K562 (cell line): Measurements from ENCODE around the gene FIBP. TPM values are rescaled to one million over a fixed set of nuclear protein-coding genes. Genes with fewer than 3 reads are reported as not detected.

ENCODE experiments used
- AFF4 ChIP-seq: sonication (generic); formaldehyde crosslinking; IDR thresholded peaks from 2 replicates; pipeline ENCODE4 v1.8.0; 2023; ENCODE audit warnings: mild to moderate bottlenecking, missing genetic modification reagents
- CREB1 ChIP-seq, 2 experiments: sonication (generic) in 1 of 2; formaldehyde crosslinking in 1 of 2; IDR thresholded peaks; 2 replicates each; pipeline versions ENCODE4 v1.6.1 to v1.8.0; 2012 to 2022; ENCODE audit warnings: inconsistent platforms in 1 of 2, mild to moderate bottlenecking in 1 of 2, missing genetic modification reagents in 1 of 2, moderate library complexity in 1 of 2
- CTCF ChIP-seq, 3 experiments: IDR thresholded peaks in 2 of 3; conservative IDR thresholded peaks in 1 of 3; 2 replicates each; pipeline ENCODE4 v1.5.1; 2011 to 2012; ENCODE audit warnings: low read length in 3 of 3, mild to moderate bottlenecking in 3 of 3, control low read depth in 2 of 3, improper control_type of control experiment in 1 of 3, inconsistent platforms in 1 of 3, low read depth in 1 of 3, mixed read lengths in 1 of 3, moderate library complexity in 1 of 3; ENCODE audit not compliant: insufficient read depth in 2 of 3
- HDAC8 ChIP-seq: fragments of 450-650 bp; IDR thresholded peaks from 2 replicates; pipeline ENCODE4 v1.6.1; 2016; ENCODE audit warnings: mild to moderate bottlenecking, missing genetic modification characterization, moderate library complexity, missing compliant biosample characterization
- MITF ChIP-seq: IDR thresholded peaks from 2 replicates; pipeline ENCODE4 v1.6.1; 2014; ENCODE audit warnings: antibody characterized with exemption
- NR3C1 ChIP-seq: sonication (generic); formaldehyde crosslinking; IDR thresholded peaks from 2 replicates; pipeline ENCODE4 v1.8.1; 2022; ENCODE audit warnings: missing genetic modification reagents
- PTTG1 ChIP-seq: fragments of 450-650 bp; IDR thresholded peaks from 2 replicates; pipeline ENCODE4 v1.6.1; 2016; ENCODE audit warnings: low read depth, mild to moderate bottlenecking, missing genetic modification characterization, missing compliant biosample characterization
- U2AF1 ChIP-seq: fragments of 200-400 bp; formaldehyde crosslinking; optimal IDR thresholded peaks from 2 replicates; pipeline ENCODE3; 2017; ENCODE audit warnings: mild to moderate bottlenecking, low read depth, low read length, moderate library complexity
- ZKSCAN1 ChIP-seq: fragments of 150-350 bp; IDR thresholded peaks from 2 replicates; pipeline ENCODE4 v1.6.1; 2016; ENCODE audit warnings: low read depth, low read length
- ZNF197 ChIP-seq: fragments of 200-800 bp; sonication (Bioruptor generic); IDR thresholded peaks from 2 replicates; pipeline ENCODE4 v1.6.1; 2016; ENCODE audit warnings: low read depth, missing genetic modification characterization, missing compliant biosample characterization
- ZNF778 ChIP-seq: fragments of 450-650 bp; formaldehyde crosslinking; IDR thresholded peaks from 2 replicates; pipeline ENCODE4 v1.4.0; 2020; ENCODE audit warnings: mild to moderate bottlenecking, moderate library complexity
- polyA plus RNA-seq, 8 experiments: library from polyadenylated mRNA; depleted of rRNA in 4 of 8; stranded (reverse) in 5 of 8; unstranded in 3 of 8; fragments of >200 nt; fragmentation: Nextera tagmentation in 2 of 8; fragmentation: Illumina TruSeq in 1 of 8; extraction: Ambion mirVana in 2 of 8; extraction: Trizol in 1 of 8; gene quantifications; 2 replicates each; pipeline versions ENCODE4 v1.2.1 to v1.2.3, GENCODE V29; 2011 to 2014; ENCODE audit warnings: inconsistent platforms in 1 of 8, missing spikeins in 1 of 8
- total RNA-seq, 7 experiments: library from RNA; depleted of rRNA in 6 of 7; stranded (reverse); fragments of >200 nt in 6 of 7; fragmentation: Illumina TruSeq in 2 of 7; extraction: Trizol in 2 of 7; gene quantifications; 2 replicates each; pipeline versions ENCODE4 v1.2.1 to v1.2.3, GENCODE V29; 2011 to 2021; ENCODE audit warnings: low replicate concordance in 1 of 7
- TF ChIP-seq, protein P1 (sequence below): fragments of 450-650 bp; conservative IDR thresholded peaks from 2 replicates; pipeline ENCODE4 v1.6.1; 2016; ENCODE audit warnings: missing genetic modification characterization, low read depth, mild to moderate bottlenecking, missing compliant biosample characterization, moderate library complexity
- TF ChIP-seq, protein P2 (sequence below): fragments of 450-650 bp; IDR thresholded peaks from 2 replicates; pipeline ENCODE4 v1.6.1; 2017; ENCODE audit warnings: antibody characterized with exemption, mild to moderate bottlenecking

Gene FIBP
- total and polyA plus RNA-seq, 9 of the 15 experiments (the other 6 are each of a cell fraction or from before 2014, with no cell fraction given): 41.2 to 79.2 (median 48.6) TPM

- TF ChIP-seq MITF: no peak
- TF ChIP-seq, protein P1, sequence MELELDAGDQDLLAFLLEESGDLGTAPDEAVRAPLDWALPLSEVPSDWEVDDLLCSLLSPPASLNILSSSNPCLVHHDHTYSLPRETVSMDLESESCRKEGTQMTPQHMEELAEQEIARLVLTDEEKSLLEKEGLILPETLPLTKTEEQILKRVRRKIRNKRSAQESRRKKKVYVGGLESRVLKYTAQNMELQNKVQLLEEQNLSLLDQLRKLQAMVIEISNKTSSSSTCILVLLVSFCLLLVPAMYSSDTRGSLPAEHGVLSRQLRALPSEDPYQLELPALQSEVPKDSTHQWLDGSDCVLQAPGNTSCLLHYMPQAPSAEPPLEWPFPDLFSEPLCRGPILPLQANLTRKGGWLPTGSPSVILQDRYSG: peak; percentile 43; the same call in 1 of the 2 replicates
- 0 out of 2 replicates have a peak, but pooled peaks have one; percentile 53 for TF ChIP-seq ZNF197 (CRISPR knock-in tag)
- TF ChIP-seq CREB1 (IDR thresholded peaks at IDR 0.05): no peak
- no peak for TF ChIP-seq CREB1 (CRISPR knock-in tag; IDR thresholded peaks at IDR 0.05)
- TF ChIP-seq AFF4 (CRISPR knock-in tag): no peak
- TF ChIP-seq, protein P2, sequence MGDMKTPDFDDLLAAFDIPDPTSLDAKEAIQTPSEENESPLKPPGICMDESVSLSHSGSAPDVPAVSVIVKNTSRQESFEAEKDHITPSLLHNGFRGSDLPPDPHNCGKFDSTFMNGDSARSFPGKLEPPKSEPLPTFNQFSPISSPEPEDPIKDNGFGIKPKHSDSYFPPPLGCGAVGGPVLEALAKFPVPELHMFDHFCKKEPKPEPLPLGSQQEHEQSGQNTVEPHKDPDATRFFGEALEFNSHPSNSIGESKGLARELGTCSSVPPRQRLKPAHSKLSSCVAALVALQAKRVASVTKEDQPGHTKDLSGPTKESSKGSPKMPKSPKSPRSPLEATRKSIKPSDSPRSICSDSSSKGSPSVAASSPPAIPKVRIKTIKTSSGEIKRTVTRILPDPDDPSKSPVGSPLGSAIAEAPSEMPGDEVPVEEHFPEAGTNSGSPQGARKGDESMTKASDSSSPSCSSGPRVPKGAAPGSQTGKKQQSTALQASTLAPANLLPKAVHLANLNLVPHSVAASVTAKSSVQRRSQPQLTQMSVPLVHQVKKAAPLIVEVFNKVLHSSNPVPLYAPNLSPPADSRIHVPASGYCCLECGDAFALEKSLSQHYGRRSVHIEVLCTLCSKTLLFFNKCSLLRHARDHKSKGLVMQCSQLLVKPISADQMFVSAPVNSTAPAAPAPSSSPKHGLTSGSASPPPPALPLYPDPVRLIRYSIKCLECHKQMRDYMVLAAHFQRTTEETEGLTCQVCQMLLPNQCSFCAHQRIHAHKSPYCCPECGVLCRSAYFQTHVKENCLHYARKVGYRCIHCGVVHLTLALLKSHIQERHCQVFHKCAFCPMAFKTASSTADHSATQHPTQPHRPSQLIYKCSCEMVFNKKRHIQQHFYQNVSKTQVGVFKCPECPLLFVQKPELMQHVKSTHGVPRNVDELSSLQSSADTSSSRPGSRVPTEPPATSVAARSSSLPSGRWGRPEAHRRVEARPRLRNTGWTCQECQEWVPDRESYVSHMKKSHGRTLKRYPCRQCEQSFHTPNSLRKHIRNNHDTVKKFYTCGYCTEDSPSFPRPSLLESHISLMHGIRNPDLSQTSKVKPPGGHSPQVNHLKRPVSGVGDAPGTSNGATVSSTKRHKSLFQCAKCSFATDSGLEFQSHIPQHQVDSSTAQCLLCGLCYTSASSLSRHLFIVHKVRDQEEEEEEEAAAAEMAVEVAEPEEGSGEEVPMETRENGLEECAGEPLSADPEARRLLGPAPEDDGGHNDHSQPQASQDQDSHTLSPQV: peak; percentile 71; the same call in 1 of the 2 replicates
- TF ChIP-seq PTTG1 (tag): no peak
- TF ChIP-seq ZNF778: no peak
- no peak for TF ChIP-seq NR3C1 (CRISPR knock-in tag)
- 0 out of 2 replicates have a peak, but pooled peaks have one; percentile 42 for TF ChIP-seq ZKSCAN1
- TF ChIP-seq U2AF1: no peak
- no peak for TF ChIP-seq CTCF (IDR thresholded peaks at IDR 0.05 in 2 of 3, conservative IDR thresholded peaks at IDR 0.05 in 1 of 3; ENCODE audit: insufficient read depth in 2 of 3, low read depth in 1 of 3, low read length in 3 of 3)
- no peak for TF ChIP-seq HDAC8 (tag)
Measured at GRCh38 chr11:65927904-65928397, 39.7 kb upstream of the FIBP start (continued).
